ENCODE results near the gene MPPE1.
"Not testable (repeated sequence)": the region's sequence is repeated elsewhere in the genome, so short reads cannot be mapped to it uniquely, and the experiment has no call there.

MPPE1 gene

DNA sequence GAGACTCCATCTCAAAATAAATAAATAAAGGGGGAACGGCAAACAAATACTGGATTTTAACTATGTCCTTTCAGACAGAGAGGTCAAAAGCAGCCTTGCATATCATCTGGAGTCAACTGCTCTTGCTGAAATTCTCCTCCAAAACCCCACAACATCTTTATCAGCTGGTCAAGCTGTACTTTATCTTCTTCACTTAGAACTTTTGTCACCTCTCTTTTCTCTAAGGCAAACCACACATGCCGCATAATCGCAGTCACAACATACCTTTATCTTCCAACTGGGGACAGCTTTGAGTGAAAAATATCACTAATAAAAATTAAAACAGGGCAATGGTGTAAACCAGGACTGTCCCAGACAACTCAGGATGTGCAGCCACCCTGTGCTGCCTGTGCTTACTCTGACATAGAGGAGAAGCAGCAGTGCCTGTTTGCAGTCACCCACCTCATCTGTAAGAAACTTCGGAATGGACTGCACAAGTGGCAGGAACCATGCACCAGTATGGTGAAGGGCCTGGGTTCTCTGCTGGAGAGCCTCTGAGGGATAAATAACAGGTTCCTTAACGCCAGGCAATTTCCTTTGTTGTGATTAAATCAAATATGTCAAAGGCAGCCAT is 6.2 kb downstream of the MPPE1 start:
- TF ChIP-seq, protein P1, sequence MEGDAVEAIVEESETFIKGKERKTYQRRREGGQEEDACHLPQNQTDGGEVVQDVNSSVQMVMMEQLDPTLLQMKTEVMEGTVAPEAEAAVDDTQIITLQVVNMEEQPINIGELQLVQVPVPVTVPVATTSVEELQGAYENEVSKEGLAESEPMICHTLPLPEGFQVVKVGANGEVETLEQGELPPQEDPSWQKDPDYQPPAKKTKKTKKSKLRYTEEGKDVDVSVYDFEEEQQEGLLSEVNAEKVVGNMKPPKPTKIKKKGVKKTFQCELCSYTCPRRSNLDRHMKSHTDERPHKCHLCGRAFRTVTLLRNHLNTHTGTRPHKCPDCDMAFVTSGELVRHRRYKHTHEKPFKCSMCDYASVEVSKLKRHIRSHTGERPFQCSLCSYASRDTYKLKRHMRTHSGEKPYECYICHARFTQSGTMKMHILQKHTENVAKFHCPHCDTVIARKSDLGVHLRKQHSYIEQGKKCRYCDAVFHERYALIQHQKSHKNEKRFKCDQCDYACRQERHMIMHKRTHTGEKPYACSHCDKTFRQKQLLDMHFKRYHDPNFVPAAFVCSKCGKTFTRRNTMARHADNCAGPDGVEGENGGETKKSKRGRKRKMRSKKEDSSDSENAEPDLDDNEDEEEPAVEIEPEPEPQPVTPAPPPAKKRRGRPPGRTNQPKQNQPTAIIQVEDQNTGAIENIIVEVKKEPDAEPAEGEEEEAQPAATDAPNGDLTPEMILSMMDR (IDR thresholded peaks at IDR 0.05; ENCODE audit: insufficient read depth, missing control alignments) = no peak
- DNase-seq (ENCODE audit: insufficient read length, low spot score) (no peak), FAIRE-seq (no peak)

- DNase-seq (ENCODE audit: insufficient read length, low spot score) (no peak), FAIRE-seq (no peak)
- TF ChIP-seq, protein P1 (IDR thresholded peaks at IDR 0.05; ENCODE audit: insufficient read depth, missing control alignments) = no peak
Measured at GRCh38 chr18:11899063-11899462, 9.1 kb downstream of the MPPE1 start.

GRCh38 chr18:11897781-11898180 is 10.3 kb downstream of the MPPE1 start:
- no peak for FAIRE-seq
- TF ChIP-seq, protein P1 (IDR thresholded peaks at IDR 0.05; ENCODE audit: insufficient read depth, missing control alignments) = no peak
- no peak for DNase-seq (ENCODE audit: insufficient read length, low spot score)

DNA sequence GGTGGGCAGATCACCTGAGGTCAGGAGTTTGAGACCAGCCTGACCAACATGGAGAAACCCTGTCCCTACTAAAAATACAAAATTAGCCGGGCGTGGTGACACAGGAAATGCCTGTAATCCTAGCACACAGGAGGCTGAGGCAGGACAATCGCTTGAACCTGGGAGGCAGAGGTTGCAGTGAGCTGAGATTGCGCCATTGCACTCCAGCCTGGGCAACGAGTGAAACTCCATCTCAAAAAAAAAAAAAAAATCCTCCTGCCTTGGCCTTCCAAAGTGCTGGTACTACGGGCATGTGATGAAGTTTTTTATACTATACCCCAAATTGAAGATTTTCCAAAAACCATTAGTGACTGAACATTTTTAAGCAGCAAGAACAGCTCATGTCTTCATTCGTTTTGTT is 15.7 kb downstream of the MPPE1 start:
- FAIRE-seq; DNase-seq (ENCODE audit: insufficient read length, low spot score): not testable (repeated sequence)

DNA sequence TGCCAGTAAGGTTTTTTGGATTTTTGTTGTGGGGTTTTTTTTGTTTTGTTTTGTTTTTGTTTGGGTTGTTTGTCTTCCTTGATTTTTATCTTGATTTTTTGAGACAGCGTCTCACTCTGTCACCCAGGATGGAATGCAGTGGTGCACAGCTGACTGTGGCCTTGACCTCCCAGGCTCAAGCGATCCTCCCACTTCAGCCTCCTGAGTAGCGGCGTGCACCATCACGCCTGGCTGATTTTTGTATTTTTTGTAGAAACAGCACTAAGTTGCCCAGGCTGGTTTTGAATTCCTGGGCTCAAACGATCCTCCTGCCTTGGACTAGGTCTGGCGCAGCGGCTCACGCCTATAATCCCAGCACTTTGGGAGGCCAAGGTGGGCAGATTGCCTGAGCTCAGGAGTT is 16.4 kb downstream of the MPPE1 start:
- TF ChIP-seq, protein P1 (IDR thresholded peaks at IDR 0.05; ENCODE audit: insufficient read depth, missing control alignments) = no peak
- DNase-seq (ENCODE audit: insufficient read length, low spot score) (no peak), FAIRE-seq (no peak)

DNA sequence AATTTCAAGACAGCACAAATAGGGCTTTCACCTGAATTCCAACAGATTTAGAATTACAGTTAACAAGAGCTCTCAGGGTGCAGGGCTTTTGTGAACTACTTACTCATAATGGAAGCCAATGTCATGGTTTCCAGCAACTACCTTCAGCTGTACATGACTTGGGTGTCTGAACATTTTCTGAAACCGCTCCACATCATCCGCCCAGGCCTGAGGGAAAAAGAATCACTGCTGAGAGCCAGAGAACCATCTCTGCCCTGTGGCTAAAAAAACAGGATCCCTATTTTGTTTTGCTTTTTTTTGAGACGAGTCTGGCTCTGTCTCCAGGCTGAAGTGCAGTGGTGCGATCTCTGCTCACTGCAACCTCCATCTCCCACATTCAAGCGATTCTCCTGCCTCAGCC is 18.8 kb downstream of the MPPE1 start:
- DNase-seq (ENCODE audit: insufficient read length, low spot score) = no peak
- no peak for FAIRE-seq

GRCh38 chr18:11888726-11889125 is 19.4 kb downstream of the MPPE1 start:
- DNase-seq (ENCODE audit: insufficient read length, low spot score) = no peak
- TF ChIP-seq, protein P1 (IDR thresholded peaks at IDR 0.05; ENCODE audit: insufficient read depth, missing control alignments) = no peak
- FAIRE-seq = no peak

More for the DNA sequence above, 18.8 kb downstream of the MPPE1 start:
- TF ChIP-seq, protein P1 (IDR thresholded peaks at IDR 0.05; ENCODE audit: insufficient read depth, missing control alignments) = no peak
